Adipocyte (in vitro differentiated cells): Measurements from ENCODE around the gene ACOD1.

Source experiments
- DNase-seq: peaks from one replicate; pipeline ENCODE4 v3.0.0-alpha.2; 2015; ENCODE audit warnings: low read depth
- H3K27me3 ChIP-seq: replicated peaks from 2 replicates; pipeline ENCODE4 v1.7.0; 2013; ENCODE audit warnings: mild to moderate bottlenecking, low read length, moderate library complexity; ENCODE audit not compliant: control insufficient read depth, insufficient read depth
- H3K36me3 ChIP-seq: 2 replicates; pipeline ENCODE4 v1.7.0; 2013; ENCODE audit warnings: low read length, mild to moderate bottlenecking, moderate library complexity; ENCODE audit not compliant: control insufficient read depth, insufficient read depth, severe bottlenecking
- H3K4me1 ChIP-seq: 2 replicates; pipeline ENCODE4 v1.7.0; 2013; ENCODE audit warnings: mild to moderate bottlenecking, low read length, moderate library complexity; ENCODE audit not compliant: control insufficient read depth, insufficient read depth
- H3K4me3 ChIP-seq: 2 replicates; pipeline ENCODE4 v1.7.0; 2013; ENCODE audit warnings: mild to moderate bottlenecking, low read length, moderate library complexity
- H3K9ac ChIP-seq: 2 replicates; pipeline ENCODE4 v1.7.0; 2013; ENCODE audit warnings: mild to moderate bottlenecking, low read length, moderate library complexity
- H3K9me3 ChIP-seq: 2 replicates; pipeline ENCODE4 v1.7.0; 2013; ENCODE audit warnings: mild to moderate bottlenecking, low read length, moderate library complexity; ENCODE audit not compliant: control insufficient read depth

ACOD1 gene

GRCh38 chr13:76928456-76928855 is 19.9 kb upstream of the ACOD1 start:
- H3K4me1 ChIP-seq, result peaks cover 11% of the 10 kb centered on the region
- H3K27me3 ChIP-seq, result no peaks in the 10 kb centered on the region
- no peaks in the 10 kb centered on the region for H3K36me3 ChIP-seq
- no peak overlapping the region for H3K9ac ChIP-seq
- DNase-seq, result no peak
- no peak overlapping the region for H3K4me3 ChIP-seq
- H3K9me3 ChIP-seq, result peaks cover 6% of the 10 kb centered on the region

- Histone ChIP-seq H3K27me3 (no peaks in the 10 kb centered on the region), H3K9me3 (peaks cover 6% of the 10 kb centered on the region), H3K9ac (no peak overlapping the region), H3K4me1 (peaks cover 5% of the 10 kb centered on the region), H3K36me3 (no peaks in the 10 kb centered on the region), H3K4me3 (no peak overlapping the region)
- DNase-seq, result no peak
Measured at GRCh38 chr13:76929320-76929719, 19.0 kb upstream of the ACOD1 start.

GRCh38 chr13:76929851-76930374 is 18.4 kb upstream of the ACOD1 start:
- no peaks in the 10 kb centered on the region for H3K36me3 ChIP-seq

GRCh38 chr13:76932076-76932475 is 16.2 kb upstream of the ACOD1 start:
- Histone ChIP-seq H3K4me1 (peaks cover 4% of the 10 kb centered on the region), H3K4me3 (no peak overlapping the region), H3K9ac (no peak overlapping the region), H3K27me3 (no peaks in the 10 kb centered on the region), H3K36me3 (no peaks in the 10 kb centered on the region), H3K9me3 (peaks cover 6% of the 10 kb centered on the region)
- no peak for DNase-seq

More at GRCh38 chr13:76929851-76930374, 18.4 kb upstream of the ACOD1 start:
- no peaks in the 10 kb centered on the region for H3K4me1 ChIP-seq
- H3K4me3 ChIP-seq, result no peak overlapping the region
- DNase-seq, result no peak
- peaks cover 6% of the 10 kb centered on the region for H3K9me3 ChIP-seq
- no peaks in the 10 kb centered on the region for H3K27me3 ChIP-seq
- H3K9ac ChIP-seq, result no peak overlapping the region

- Histone ChIP-seq H3K4me1 (peaks cover 26% of the 10 kb centered on the region), H3K36me3 (no peaks in the 10 kb centered on the region), H3K27me3 (no peaks in the 10 kb centered on the region), H3K9me3 (peaks cover 6% of the 10 kb centered on the region), H3K9ac (no peak overlapping the region), H3K4me3 (no peak overlapping the region)
- DNase-seq, result peak; percentile 51
Measured at GRCh38 chr13:76934671-76935070, 13.6 kb upstream of the ACOD1 start.

- Histone ChIP-seq H3K9ac (no peak overlapping the region), H3K4me3 (no peak overlapping the region), H3K27me3 (no peaks in the 10 kb centered on the region), H3K9me3 (no peaks in the 10 kb centered on the region), H3K4me1 (peaks cover 30% of the 10 kb centered on the region), H3K36me3 (no peaks in the 10 kb centered on the region)
- DNase-seq, result no peak
Measured at GRCh38 chr13:76936763-76937162, 11.5 kb upstream of the ACOD1 start.

- Histone ChIP-seq H3K9ac (no peak overlapping the region), H3K4me3 (peak overlapping the region; percentile 62), H3K4me1 (peaks cover 30% of the 10 kb centered on the region), H3K27me3 (no peaks in the 10 kb centered on the region), H3K9me3 (no peaks in the 10 kb centered on the region), H3K36me3 (no peaks in the 10 kb centered on the region)
- peak; percentile 86 for DNase-seq
Measured at GRCh38 chr13:76937281-76937820, 11.0 kb upstream of the ACOD1 start.

- Histone ChIP-seq H3K36me3 (no peaks in the 10 kb centered on the region), H3K9me3 (no peaks in the 10 kb centered on the region), H3K4me3 (no peak overlapping the region), H3K27me3 (no peaks in the 10 kb centered on the region), H3K4me1 (peaks cover 32% of the 10 kb centered on the region), H3K9ac (no peak overlapping the region)
- peak; percentile 69 for DNase-seq
Measured at GRCh38 chr13:76939215-76939614, 9.1 kb upstream of the ACOD1 start.

GRCh38 chr13:76942363-76942762 is 5.9 kb upstream of the ACOD1 start:
- Histone ChIP-seq H3K4me1 (peaks cover 35% of the 10 kb centered on the region), H3K27me3 (no peaks in the 10 kb centered on the region), H3K9me3 (no peaks in the 10 kb centered on the region), H3K9ac (no peak overlapping the region), H3K36me3 (no peaks in the 10 kb centered on the region), H3K4me3 (no peak overlapping the region)
- no peak for DNase-seq

- Histone ChIP-seq H3K4me3 (no peak overlapping the region), H3K27me3 (no peaks in the 10 kb centered on the region), H3K9ac (no peak overlapping the region), H3K36me3 (no peaks in the 10 kb centered on the region), H3K4me1 (peaks cover 25% of the 10 kb centered on the region), H3K9me3 (no peaks in the 10 kb centered on the region)
- no peak for DNase-seq
Measured at GRCh38 chr13:76943646-76944045, 4.7 kb upstream of the ACOD1 start.

- Histone ChIP-seq H3K4me1 (peaks cover 18% of the 10 kb centered on the region), H3K9ac (no peak overlapping the region), H3K4me3 (peak overlapping the region; percentile 54), H3K36me3 (no peaks in the 10 kb centered on the region), H3K27me3 (no peaks in the 10 kb centered on the region), H3K9me3 (no peaks in the 10 kb centered on the region)
- peak; percentile 82 for DNase-seq
Measured at GRCh38 chr13:76944456-76944855, 3.9 kb upstream of the ACOD1 start.

- H3K4me3 ChIP-seq, result no peak overlapping the region
- no peak for DNase-seq
- no peaks in the 10 kb centered on the region for H3K9me3 ChIP-seq
- H3K9ac ChIP-seq, result no peak overlapping the region
- H3K36me3 ChIP-seq, result no peaks in the 10 kb centered on the region
- no peaks in the 10 kb centered on the region for H3K27me3 ChIP-seq
- H3K4me1 ChIP-seq, result peaks cover under 1% of the 10 kb centered on the region
Measured at GRCh38 chr13:76950101-76950500, 1.8 kb downstream of the ACOD1 start.
